ENCODE results near the gene TNFSF9.

DNA sequence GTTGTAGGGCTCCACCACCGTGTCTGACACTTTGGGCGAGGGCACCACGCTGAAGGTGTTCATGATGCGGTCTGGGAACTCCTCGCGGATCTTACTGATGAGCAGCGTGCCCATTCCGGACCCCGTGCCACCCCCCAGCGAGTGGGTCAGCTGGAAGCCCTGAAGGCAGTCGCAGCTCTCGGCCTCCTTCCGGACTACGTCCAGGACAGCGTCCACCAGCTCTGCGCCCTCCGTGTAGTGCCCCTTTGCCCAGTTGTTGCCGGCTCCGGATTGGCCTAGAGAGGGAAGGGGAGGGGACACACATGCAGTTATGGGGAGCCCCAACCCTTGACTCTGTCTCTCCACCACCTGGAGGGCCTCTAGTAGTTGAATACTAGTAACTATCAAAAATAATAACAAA, 34.9 kb upstream of the TNFSF9 start:
- TF ChIP-seq, protein P1, sequence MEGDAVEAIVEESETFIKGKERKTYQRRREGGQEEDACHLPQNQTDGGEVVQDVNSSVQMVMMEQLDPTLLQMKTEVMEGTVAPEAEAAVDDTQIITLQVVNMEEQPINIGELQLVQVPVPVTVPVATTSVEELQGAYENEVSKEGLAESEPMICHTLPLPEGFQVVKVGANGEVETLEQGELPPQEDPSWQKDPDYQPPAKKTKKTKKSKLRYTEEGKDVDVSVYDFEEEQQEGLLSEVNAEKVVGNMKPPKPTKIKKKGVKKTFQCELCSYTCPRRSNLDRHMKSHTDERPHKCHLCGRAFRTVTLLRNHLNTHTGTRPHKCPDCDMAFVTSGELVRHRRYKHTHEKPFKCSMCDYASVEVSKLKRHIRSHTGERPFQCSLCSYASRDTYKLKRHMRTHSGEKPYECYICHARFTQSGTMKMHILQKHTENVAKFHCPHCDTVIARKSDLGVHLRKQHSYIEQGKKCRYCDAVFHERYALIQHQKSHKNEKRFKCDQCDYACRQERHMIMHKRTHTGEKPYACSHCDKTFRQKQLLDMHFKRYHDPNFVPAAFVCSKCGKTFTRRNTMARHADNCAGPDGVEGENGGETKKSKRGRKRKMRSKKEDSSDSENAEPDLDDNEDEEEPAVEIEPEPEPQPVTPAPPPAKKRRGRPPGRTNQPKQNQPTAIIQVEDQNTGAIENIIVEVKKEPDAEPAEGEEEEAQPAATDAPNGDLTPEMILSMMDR (IDR thresholded peaks at IDR 0.05; ENCODE audit: insufficient read depth, low read length), result no peak
- TF ChIP-seq POLR2AphosphoS5 (IDR thresholded peaks at IDR 0.05; ENCODE audit: low read depth), result no peak
- TF ChIP-seq, protein P2, sequence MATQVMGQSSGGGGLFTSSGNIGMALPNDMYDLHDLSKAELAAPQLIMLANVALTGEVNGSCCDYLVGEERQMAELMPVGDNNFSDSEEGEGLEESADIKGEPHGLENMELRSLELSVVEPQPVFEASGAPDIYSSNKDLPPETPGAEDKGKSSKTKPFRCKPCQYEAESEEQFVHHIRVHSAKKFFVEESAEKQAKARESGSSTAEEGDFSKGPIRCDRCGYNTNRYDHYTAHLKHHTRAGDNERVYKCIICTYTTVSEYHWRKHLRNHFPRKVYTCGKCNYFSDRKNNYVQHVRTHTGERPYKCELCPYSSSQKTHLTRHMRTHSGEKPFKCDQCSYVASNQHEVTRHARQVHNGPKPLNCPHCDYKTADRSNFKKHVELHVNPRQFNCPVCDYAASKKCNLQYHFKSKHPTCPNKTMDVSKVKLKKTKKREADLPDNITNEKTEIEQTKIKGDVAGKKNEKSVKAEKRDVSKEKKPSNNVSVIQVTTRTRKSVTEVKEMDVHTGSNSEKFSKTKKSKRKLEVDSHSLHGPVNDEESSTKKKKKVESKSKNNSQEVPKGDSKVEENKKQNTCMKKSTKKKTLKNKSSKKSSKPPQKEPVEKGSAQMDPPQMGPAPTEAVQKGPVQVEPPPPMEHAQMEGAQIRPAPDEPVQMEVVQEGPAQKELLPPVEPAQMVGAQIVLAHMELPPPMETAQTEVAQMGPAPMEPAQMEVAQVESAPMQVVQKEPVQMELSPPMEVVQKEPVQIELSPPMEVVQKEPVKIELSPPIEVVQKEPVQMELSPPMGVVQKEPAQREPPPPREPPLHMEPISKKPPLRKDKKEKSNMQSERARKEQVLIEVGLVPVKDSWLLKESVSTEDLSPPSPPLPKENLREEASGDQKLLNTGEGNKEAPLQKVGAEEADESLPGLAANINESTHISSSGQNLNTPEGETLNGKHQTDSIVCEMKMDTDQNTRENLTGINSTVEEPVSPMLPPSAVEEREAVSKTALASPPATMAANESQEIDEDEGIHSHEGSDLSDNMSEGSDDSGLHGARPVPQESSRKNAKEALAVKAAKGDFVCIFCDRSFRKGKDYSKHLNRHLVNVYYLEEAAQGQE (IDR thresholded peaks at IDR 0.05; ENCODE audit: insufficient replicate concordance, low read depth), result no peak
- TF ChIP-seq SPI1 (IDR thresholded peaks at IDR 0.05; ENCODE audit: borderline replicate concordance, low read depth), result no peak
- TF ChIP-seq GABPA (IDR thresholded peaks at IDR 0.05; ENCODE audit: low read depth), result no peak

Data from HL-60 (cell line).